Spinal cord (tissue), 10 donors: Measurements from ENCODE around the gene WASF3. TPM values are rescaled to one million over a fixed set of nuclear protein-coding genes. Genes with fewer than 3 reads are reported as not detected.

Experiments used
- DNase-seq, 6 donors: peaks; one replicate each; pipeline versions ENCODE4 v3.0.0 to v3.0.0-alpha.2; 2013 to 2015; ENCODE audit warnings: low spot score in 6 of 6, low read depth in 4 of 6
- H3K27ac ChIP-seq: one replicate; pipeline ENCODE4 v1.5.1; 2013; ENCODE audit warnings: low read depth, low read length, control low read depth
- H3K27me3 ChIP-seq: one replicate; pipeline ENCODE4 v1.6.1; 2013; ENCODE audit warnings: low read length; ENCODE audit not compliant: control insufficient read depth, insufficient read depth
- H3K36me3 ChIP-seq: one replicate; pipeline ENCODE4 v1.6.1; 2013; ENCODE audit warnings: low read length; ENCODE audit not compliant: control insufficient read depth, insufficient read depth
- H3K4me1 ChIP-seq: one replicate; pipeline ENCODE4 v1.6.1; 2013; ENCODE audit warnings: low read length; ENCODE audit not compliant: control insufficient read depth, insufficient read depth
- H3K4me3 ChIP-seq: one replicate; pipeline ENCODE4 v1.5.1; 2013; ENCODE audit warnings: low read depth, low read length, control low read depth
- H3K9me3 ChIP-seq: one replicate; pipeline ENCODE4 v1.6.1; 2013; ENCODE audit warnings: low read length; ENCODE audit not compliant: control insufficient read depth, insufficient read depth
- WGBS: methylation state at CpG from one replicate; pipeline ENCODE4 v1.1.5; 2013; ENCODE audit warnings: missing lambda C conversion rate; ENCODE audit not compliant: insufficient coverage; 5-methylcytosine and 5-hydroxymethylcytosine counted together
- polyA plus RNA-seq, 2 donors: library from polyadenylated mRNA; unstranded; fragments of 120-200 nt; gene quantifications; one replicate each; pipeline ENCODE4 v1.2.1, GENCODE V29; 2013; ENCODE audit not compliant: insufficient read length in 2 of 2
- total RNA-seq, 2 donors: library from RNA; depleted of rRNA in 1 of 2; stranded (reverse); fragments of 120-200 nt in 1 of 2; fragments of >200 nt in 1 of 2; gene quantifications; one replicate each; pipeline versions ENCODE4 v1.2.3 to v1.2.4, GENCODE V29; 2013 to 2014
- donor health status: healthy.

Gene WASF3
- total and polyA plus RNA-seq, 4 donors = 19.5 to 68.8 (median 53.0) TPM

GRCh38 chr13:26695891-26696311 lies 138.4 kb downstream of the WASF3 start:
- Histone ChIP-seq H3K9me3 (no peaks in the 10 kb centered on the region), H3K4me1 (peaks cover 7% of the 10 kb centered on the region), H3K4me3 (no peak overlapping the region), H3K27ac (no peak overlapping the region), H3K36me3 (peaks cover 7% of the 10 kb centered on the region), H3K27me3 (no peaks in the 10 kb centered on the region)
- no peak for DNase-seq
- WGBS = 62% methylated on average over 15 of the region's 15 CpGs

GRCh38 chr13:26697069-26697955 lies 139.8 kb downstream of the WASF3 start:
- H3K27ac ChIP-seq = no peak overlapping the region
- H3K9me3 ChIP-seq = no peaks in the 10 kb centered on the region
- whole genome bisulfite sequencing = 91% methylated on average over 20 of the region's 21 CpGs
- peaks cover 7% of the 10 kb centered on the region for H3K36me3 ChIP-seq
- DNase-seq = no peak
- H3K4me3 ChIP-seq = no peak overlapping the region
- H3K4me1 ChIP-seq = peaks cover 7% of the 10 kb centered on the region
- no peaks in the 10 kb centered on the region for H3K27me3 ChIP-seq

GRCh38 chr13:26698392-26699196 lies 141.1 kb downstream of the WASF3 start:
- Histone ChIP-seq H3K9me3 (no peaks in the 10 kb centered on the region), H3K36me3 (peaks cover 5% of the 10 kb centered on the region), H3K27me3 (no peaks in the 10 kb centered on the region), H3K27ac (no peak overlapping the region), H3K4me3 (no peak overlapping the region), H3K4me1 (peaks cover 7% of the 10 kb centered on the region)
- DNase-seq = peak; percentile 73 to 97 (median 82)
- 17% methylated on average over 28 of the region's 29 CpGs for WGBS

- H3K27me3 ChIP-seq = no peaks in the 10 kb centered on the region
- H3K4me3 ChIP-seq = no peak overlapping the region
- no peak overlapping the region for H3K27ac ChIP-seq
- peaks cover 7% of the 10 kb centered on the region for H3K4me1 ChIP-seq
- WGBS = 95% methylated on average over 2 of the region's 2 CpGs
- no peak for DNase-seq
- no peaks in the 10 kb centered on the region for H3K36me3 ChIP-seq
- H3K9me3 ChIP-seq = no peaks in the 10 kb centered on the region
These were observed 141.7 kb downstream of the WASF3 start for GRCh38 chr13:26699197-26699490.

- Histone ChIP-seq H3K27me3 (no peaks in the 10 kb centered on the region), H3K4me3 (no peak overlapping the region), H3K9me3 (no peaks in the 10 kb centered on the region), H3K27ac (no peak overlapping the region), H3K36me3 (no peaks in the 10 kb centered on the region), H3K4me1 (no peaks in the 10 kb centered on the region)
- DNase-seq = no peak
- 100% methylated on average over 1 of the region's 4 CpGs for WGBS
These were observed 148.1 kb downstream of the WASF3 start for GRCh38 chr13:26705536-26705935.

- DNase-seq = no peak
- H3K9me3 ChIP-seq = no peaks in the 10 kb centered on the region
- 91% methylated on average over 4 of the region's 7 CpGs for WGBS
- no peaks in the 10 kb centered on the region for H3K27me3 ChIP-seq
- no peaks in the 10 kb centered on the region for H3K36me3 ChIP-seq
- no peak overlapping the region for H3K4me3 ChIP-seq
- H3K4me1 ChIP-seq = no peaks in the 10 kb centered on the region
- no peak overlapping the region for H3K27ac ChIP-seq
These were observed 148.9 kb downstream of the WASF3 start for GRCh38 chr13:26706381-26706780.

GRCh38 chr13:26707122-26708006 lies 149.9 kb downstream of the WASF3 start:
- H3K9me3 ChIP-seq = no peaks in the 10 kb centered on the region
- H3K4me1 ChIP-seq = no peaks in the 10 kb centered on the region
- H3K4me3 ChIP-seq = no peak overlapping the region
- DNase-seq = peak; percentile 19 to 94 (median 52)
- 42% methylated on average over 8 of the region's 13 CpGs for WGBS
- no peaks in the 10 kb centered on the region for H3K36me3 ChIP-seq
- no peaks in the 10 kb centered on the region for H3K27me3 ChIP-seq
- no peak overlapping the region for H3K27ac ChIP-seq

GRCh38 chr13:26708007-26708297 lies 150.5 kb downstream of the WASF3 start:
- Histone ChIP-seq H3K4me3 (no peak overlapping the region), H3K9me3 (no peaks in the 10 kb centered on the region), H3K4me1 (no peaks in the 10 kb centered on the region), H3K36me3 (no peaks in the 10 kb centered on the region), H3K27me3 (no peaks in the 10 kb centered on the region), H3K27ac (no peak overlapping the region)
- DNase-seq = no peak
- WGBS = 94% methylated on average over 4 of the region's 6 CpGs

- Histone ChIP-seq H3K36me3 (no peaks in the 10 kb centered on the region), H3K9me3 (no peaks in the 10 kb centered on the region), H3K4me3 (no peak overlapping the region), H3K4me1 (no peaks in the 10 kb centered on the region), H3K27ac (no peak overlapping the region), H3K27me3 (no peaks in the 10 kb centered on the region)
- 87% methylated on average over 5 of the region's 7 CpGs for whole genome bisulfite sequencing
- DNase-seq = no peak
These were observed 152.0 kb downstream of the WASF3 start for GRCh38 chr13:26709461-26709860.
